Hematopoietic multipotent progenitor cell treated with erythropoietin and hydrocortisone succinate and interleukin-3 and kit ligand, for 17 days (in vitro differentiated cells): ENCODE data around the gene ACAP3.

Experiments used
- DNase-seq: peaks from one replicate; pipeline ENCODE4 v3.0.0-alpha.2; 2015; ENCODE audit warnings: low spot score

Gene ACAP3

DNA sequence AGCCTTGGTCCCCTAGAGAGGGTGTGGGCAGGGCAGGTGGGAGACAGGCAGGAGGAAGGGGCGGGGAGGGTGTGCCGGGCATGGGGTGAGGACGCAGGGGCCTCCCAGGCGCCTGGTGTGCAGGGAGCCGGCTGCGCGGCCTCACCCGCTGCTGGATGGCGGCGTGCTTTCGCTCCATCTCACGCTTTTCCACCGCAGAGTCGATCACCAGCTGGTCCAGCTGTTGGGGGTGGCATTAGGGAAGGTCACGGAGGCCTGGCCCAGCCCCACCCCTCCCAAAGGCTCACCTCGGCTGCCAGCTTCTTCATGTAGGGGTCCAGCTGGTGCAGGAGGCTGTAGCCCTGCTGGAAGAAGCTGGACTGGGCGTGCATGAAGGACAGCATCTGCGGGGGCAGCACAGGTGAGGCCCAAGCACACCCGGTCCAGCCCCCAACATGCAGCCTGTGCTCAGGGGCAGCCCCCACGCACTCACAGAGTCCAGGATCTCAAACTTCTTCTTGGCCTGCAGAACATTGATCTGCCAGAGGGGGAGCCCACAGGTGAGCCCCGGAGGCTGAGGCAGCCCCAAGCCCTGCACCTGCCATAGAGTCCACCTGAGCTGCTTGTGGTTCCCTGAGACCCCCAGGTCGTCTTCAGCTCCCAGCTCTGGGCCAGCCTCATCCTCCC, 7.9 kb downstream of the ACAP3 start:
- no peak for DNase-seq

DNA sequence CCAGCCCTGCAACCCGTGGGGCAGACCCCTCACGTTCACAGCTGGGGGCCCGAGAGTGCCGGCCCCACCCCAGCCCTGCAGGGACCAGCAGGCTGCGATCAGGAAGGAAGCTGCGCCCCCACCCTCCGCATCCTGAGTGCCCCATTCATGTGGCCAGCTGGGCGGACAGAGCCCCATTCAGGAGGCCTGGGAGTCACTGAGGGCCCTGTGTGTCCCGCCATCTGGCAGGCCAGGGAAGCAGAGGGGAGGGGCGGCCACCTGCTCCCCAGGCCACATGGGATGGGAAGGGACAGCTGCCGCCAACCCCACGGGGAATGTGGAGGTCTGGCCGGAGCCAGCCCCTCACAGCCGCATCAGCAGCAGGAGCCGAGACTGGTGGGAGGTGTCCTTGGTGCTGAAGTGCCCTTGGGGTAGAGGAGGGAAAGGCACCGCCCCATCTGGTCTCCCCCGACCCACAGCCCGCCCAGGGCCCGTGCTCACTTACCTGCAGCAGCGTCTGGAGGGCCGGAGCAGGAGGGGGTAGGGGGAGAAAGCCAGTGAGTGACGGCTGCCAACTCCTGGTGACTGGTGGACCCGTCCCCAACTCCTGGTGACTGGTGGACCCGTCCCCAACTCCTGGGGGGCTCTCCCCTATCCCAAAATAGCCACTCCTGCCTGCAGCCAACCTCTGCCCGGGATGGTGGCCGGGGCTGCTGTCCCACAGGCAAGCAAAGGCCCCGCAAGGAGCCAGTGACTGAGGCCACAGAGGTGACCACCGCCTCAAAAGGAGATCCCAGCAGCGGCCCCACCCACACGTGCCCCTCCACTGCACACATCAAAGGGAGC, 8.7 kb downstream of the ACAP3 start:
- DNase-seq, result no peak

DNA sequence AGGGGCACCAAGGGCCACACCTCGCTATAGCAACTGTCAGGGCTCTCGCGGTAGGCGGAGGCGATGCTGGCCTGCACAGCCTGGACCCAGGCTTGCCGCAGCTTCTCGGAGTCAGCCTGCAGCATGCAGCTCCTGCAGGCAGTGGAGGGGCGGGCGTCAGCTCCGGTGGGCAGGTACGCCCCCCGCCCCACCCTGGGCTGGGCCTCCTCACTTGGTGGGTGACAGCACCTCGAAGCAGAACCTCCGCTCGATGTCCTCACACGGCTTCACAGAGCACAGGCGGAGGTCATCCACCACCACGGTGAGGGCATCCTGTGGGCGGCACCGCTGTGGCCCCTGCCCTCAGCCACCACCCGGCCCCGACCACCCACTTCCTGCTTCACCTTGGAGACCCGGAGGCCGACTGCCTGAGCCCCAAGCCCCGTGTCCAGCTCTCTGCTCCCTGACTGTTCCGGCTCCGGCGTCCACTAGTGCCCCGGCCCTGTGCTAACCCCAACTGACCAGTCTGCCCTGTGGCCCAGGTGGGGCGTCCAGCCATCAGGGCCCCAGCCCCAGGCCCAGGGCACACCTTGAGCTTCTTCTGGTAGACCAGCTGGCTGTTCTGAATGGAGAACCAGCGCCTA, 9.8 kb downstream of the ACAP3 start:
- DNase-seq, result no peak

DNA sequence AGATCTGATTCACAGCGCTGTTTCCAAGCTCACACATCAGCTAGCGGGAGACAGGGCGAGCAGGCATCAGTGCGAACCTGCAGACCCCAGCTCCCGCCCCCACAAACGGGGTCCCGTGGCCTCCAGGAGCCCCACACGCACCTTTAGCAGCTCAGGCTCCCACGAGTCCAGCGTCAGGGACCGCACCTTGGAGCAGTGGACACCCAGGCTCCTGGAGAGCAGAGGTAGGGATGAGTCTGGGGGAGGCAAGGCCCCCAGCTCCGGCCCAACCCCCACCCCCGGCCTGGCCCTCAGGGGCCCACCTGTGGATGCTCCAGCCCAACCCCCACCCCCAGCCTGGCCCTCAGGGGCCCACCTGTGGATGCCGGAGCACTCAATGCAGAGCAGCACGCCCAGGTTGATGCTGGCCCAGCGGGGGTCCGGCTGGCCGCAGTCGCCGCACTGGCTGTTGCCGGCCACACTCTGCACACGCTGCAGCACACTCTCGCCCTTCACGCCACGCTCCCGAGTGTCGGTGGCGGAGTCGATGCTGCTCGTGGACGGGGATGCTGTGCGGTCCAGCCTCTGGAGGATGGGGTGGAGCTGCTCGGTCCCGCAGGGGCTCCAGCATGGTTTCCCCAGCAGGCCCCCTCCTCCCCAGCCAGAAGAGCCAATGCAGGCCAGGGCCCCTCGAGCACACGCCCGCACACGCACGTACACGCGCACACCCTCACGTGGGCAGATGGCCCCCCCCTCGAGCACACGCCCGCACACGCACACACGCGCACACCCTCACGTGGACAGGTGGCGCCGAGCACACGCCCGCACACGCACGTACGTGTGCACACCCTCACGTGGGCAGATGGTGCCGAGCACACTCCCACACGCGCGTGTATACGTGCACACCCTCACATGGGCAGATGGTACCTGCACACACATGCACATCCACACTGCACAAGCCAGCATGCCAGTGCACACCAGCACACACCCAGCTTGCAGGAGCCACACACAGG, 11.4 kb downstream of the ACAP3 start:
- no peak for DNase-seq

DNA sequence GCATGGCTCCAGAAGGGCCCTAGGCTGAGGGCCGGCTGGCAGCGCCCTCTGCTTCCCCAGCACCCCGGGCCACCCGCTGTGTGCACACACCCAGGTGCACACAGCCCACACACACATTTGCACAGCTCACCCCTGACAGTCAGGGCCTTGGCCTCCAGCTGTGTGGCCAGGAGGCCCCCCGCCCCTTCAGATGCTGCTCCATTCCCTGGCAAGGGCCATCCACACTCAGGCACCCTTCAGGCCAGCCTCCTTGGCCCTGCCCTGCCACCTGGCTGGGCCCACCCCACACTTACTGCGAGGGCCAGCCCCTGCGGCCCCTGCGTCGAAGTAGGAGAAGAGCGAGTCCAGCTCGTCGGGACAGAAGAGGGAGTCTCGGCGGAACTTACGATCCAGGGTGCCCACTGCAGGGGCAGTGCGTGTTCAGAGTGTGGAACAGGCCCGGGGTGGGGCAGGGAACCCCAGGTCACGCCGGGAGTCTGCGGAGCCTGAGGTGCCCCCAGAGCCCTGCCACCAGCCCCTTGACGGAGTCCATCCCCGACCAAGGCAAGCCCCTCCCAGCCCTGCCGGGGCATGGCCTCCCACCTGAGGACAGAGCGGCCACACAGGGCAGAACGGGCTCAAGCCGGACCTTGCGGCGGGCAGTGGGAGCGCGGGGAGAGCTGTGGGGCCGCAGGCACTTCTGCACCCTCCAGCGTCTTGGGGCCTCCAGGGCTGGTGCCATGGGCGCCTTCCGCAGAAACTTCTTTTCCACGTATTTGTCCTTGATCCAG, 12.4 kb downstream of the ACAP3 start:
- no peak for DNase-seq

DNA sequence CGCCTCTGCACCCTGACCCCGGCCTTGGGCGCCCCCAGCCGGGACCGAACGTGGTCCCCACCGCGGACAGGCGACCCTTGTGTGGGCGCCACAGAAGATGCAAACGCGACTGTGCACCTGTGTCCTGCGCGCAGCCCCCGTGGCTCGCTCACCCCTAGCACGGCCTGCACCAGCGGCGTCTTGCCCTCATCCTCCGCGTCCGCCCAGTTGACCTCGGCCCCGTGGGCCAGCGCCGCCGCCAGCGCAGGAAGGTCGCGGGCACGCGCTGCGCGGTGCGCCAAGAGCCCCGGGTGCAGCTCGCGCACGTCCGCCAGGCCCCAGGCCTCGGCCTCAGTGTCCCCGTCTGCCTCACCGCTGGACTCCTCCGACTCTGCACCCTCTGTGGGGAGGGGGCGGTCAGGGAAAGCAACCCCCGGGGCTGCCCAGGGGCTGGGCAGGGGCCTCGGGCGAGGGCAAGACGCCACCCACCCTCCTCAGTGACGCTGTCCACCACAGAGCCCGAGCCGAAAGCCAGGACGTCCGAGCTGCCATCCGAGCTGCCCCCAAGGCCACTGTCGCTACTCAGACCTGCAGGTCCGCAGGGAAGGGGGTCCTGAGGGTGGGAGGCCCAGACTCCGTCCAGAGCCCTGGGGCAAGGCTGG, 13.4 kb downstream of the ACAP3 start:
- no peak for DNase-seq

DNA sequence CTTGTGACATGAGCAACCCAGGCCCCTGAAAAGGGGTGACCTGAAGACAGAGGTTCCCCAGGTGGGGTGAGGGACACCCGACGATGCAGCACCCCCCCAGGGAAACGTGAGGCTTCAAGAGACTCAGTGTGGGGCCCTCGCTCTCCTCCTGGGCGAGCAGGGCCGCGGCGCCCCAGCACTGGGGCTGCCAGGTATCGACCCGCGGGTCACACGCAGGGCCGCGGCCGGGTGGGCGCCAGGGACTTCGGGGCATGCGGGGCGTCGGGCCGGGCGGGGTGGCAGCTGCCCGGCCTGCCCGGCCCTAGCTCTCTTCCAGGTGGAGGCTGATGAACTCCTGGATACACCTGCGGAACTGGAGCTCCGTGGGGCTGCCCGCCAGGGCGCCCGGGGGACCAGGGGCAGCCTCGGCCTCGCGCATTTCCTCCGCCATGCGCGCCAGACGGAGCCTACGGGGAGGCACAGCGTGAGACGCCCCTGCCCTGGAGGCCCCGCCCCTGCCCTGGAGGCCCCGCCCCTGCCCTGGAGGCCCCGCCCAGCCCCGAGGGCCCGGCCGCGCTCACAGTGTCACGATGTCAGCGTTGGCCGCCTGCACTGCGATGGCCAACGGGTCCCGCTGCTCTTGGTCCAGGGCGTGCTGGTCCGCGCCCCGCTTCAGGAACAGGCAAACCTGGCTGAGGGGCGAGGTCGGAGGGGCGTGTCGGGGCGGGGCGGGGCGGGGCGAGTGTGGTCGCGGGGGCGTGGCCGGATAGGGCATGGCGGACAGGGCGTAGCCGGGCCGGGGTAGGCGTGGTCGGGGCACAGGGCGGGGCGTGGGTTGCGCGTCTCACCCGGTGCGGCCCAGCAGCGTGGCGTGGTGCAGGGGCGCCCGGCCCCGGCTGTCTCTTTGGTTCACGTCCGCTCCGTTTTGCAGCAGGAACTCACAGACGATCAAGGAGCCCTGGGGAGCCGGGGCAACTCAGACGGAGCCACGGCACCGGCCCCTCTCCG, 14.2 kb downstream of the ACAP3 start:
- DNase-seq, result no peak

DNA sequence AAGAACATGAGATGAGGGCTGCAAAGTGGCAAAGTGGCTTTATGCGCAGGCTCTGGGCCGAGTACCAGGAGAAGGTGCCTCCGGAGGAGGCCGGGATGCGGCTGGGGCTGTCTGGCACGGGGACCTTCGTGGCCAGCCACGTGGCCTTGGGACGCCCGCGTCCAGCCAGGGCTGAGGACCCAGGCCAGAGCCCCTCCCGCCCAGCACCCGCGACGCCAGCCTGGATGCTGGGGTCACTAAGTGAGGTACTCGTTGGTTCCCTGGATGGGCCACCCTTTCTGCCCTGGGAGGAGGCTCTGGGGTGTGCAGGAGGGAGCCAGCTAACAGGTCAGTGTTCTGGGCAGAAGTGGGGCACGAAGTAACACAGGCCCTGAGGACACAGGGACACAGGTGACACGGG, 14.9 kb downstream of the ACAP3 start:
- DNase-seq, result no peak

DNA sequence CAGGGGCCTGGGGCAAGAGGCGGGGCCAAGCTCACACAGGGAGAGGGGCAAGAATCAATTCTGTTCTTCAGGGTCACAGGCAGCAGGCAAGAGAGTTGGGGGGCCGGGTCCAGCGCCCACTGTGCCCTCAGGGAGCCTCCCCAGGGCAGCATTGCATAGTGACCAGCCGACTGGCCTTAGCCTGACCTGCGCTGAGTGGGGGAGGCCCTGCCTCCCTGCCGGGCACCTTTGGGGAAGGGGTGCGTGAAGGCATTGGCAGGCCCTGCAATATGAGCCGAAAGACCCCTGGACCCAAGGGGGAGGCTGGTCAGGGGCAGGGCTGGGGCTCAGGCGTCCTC, 15.3 kb downstream of the ACAP3 start:
- DNase-seq, result no peak

DNA sequence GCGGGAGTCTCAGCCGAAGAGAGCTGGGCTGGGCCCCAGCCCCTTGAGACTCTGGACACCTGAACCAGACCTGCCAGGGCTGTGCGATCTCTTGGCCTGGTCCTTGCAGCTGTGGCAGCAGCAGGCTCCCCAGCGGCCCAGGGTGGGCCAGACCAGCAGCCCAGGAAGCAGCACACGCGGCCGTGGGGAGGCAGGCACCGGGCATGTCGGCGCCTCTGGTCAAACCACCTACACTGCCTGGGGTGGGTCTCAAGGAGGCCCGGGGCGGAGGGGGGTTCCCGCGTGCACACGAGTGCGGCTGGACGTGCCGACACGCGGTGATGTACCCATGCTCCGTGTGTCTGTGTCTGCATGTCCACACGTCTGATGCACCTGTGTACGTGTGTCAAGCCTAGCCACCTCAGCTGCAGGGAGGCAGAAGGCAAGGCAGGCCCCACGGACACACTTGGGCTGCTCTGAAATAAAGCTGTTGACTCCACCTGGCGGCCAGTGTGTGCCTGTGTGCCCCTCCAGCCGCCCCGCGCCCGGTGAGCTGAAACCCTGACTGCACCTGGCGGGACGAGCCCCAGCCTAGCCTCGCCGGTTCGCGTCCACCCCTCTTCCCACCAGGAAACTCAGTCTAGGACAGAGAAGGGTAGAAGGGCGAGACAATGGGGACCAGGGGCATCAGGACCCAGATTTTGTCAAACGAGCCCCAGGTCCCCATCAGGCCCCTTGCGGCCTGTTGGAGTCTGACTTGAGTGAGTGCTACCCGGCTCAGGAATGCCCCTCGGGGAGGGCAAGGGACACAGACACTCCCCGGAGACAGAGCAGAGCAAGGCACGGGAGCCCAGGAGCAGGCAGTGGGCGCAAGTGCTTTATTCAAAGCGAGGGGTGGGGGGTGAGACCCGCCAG, 15.9 kb downstream of the ACAP3 start:
- DNase-seq, result peak; percentile 44

DNA sequence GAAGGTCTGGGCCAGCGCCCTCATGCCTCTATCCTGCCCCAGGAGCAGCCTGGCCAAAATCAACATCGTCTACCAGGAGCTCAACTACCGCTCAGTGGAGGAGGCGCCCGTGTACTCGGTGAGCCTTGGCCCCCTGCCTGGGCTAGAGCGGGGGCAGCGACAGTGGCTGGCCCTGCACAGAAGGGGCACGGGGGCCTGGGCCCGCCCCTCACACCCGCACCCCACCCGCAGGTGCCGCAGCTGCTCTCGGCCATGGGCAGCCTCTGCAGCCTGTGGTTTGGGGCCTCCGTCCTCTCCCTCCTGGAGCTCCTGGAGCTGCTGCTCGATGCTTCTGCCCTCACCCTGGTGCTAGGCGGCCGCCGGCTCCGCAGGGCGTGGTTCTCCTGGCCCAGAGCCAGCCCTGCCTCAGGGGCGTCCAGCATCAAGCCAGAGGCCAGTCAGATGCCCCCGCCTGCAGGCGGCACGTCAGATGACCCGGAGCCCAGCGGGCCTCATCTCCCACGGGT, 16.7 kb downstream of the ACAP3 start:
- DNase-seq, result no peak

DNA sequence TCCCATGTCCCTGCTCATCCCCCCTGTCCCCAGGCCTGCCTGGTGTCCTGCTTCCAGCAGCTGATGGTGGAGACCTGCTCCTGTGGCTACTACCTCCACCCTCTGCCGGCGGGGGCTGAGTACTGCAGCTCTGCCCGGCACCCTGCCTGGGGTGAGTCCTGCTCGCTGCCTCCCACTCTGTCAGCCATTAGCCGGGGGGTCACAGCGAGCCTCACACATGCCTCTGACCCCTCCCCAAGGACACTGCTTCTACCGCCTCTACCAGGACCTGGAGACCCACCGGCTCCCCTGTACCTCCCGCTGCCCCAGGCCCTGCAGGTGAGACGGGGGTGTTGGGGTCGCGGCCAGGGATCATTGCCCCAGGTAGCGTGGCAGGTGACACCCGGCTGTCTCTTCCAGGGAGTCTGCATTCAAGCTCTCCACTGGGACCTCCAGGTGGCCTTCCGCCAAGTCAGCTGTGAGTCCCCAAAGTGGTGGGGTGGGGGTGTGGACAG, 17.4 kb downstream of the ACAP3 start:
- DNase-seq, result peak; percentile 17

DNA sequence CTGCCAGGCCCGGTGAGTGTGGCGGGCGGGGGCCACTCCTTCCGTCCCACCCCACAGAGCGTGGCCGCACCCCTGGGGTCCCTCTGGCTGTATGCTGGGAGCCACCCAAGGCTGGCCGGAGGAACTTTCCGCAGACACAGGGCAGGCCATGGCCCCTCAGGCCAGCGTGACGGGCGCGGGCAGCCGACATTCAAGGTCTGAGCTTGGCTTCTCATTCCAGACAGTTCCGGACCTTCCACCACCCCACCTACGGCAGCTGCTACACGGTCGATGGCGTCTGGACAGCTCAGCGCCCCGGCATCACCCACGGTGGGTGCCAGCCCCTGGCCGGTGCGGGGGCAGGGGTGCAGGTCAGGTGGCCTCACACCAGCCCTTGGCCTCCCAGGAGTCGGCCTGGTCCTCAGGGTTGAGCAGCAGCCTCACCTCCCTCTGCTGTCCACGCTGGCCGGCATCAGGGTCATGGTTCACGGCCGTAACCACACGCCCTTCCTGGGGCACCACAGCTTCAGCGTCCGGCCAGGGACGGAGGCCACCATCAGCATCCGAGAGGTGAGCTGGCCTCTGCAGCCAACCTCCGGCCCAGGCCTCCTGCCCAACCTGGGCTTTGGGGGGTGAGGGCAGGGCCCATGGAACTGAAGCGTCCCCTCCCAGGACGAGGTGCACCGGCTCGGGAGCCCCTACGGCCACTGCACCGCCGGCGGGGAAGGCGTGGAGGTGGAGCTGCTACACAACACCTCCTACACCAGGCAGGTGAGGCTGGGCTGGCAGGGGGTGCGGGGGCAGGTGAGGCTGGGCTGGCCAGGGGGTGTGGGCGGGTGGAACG, 20.2 kb downstream of the ACAP3 start:
- DNase-seq, result no peak

DNA sequence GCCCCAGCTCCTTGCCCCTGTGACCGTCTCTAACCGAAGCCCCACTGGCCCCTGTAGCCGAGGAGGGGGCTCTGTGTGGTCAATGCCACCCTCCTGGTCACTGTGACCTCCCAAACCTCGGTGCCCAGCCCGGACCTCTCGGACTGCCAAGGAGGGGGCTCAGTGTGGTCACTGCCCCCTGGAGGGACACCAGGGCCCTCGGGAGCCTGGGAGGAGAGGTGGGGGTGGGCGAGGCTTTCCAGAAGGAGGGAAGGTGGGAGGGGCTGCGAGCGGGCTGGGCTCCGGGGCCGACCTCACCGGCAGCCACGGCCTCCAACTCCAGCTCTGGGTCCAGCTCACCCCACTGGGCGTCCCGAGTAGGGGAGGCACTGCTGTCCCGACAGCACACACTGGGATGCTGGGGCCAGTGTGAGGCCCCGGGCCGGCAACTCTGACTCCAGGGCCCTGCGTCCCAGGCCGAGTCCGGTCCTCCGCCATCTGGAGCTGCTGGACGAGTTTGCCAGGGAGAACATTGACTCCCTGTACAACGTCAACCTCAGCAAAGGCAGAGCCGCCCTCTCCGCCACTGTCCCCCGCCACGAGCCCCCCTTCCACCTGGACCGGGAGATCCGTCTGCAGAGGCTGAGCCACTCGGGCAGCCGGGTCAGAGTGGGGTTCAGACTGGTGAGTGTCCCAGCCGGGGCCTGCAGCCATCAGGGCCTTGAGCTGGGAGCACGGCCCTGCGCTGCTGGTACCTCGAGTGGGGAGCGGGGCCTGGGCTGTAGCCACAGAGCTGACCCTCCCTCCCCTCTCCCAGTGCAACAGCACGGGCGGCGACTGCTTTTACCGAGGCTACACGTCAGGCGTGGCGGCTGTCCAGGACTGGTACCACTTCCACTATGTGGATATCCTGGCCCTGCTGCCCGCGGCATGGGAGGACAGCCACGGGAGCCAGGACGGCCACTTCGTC, 21.1 kb downstream of the ACAP3 start:
- no peak for DNase-seq

DNA sequence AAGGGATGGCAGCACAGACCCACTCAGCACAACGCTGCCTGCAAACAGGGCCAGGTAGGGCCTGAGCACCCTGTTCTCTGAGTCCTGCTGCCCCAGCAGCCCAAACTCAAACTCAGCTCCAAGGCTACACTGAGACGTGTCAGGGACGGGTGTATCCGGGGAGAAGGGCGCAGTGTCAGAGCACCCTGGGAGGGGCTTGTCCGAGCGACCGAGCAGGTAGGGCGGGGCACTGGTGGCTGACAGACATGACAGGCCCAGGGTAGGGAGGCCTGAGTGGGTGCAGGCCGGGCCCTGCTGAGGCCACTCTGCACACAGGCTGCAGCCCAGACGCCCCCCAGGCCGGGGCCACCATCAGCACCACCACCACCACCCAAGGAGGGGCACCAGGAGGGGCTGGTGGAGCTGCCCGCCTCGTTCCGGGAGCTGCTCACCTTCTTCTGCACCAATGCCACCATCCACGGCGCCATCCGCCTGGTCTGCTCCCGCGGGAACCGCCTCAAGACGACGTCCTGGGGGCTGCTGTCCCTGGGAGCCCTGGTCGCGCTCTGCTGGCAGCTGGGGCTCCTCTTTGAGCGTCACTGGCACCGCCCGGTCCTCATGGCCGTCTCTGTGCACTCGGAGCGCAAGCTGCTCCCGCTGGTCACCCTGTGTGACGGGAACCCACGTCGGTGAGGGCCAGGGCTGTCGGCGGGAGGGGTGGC, 22.0 kb downstream of the ACAP3 start:
- no peak for DNase-seq
